Panc1 (cell line): Measurements from ENCODE around the gene DCLRE1B. TPM values are rescaled to one million over a fixed set of nuclear protein-coding genes. Genes with fewer than 3 reads are reported as not detected.

ENCODE experiments used
- ATAC-seq: fragments of 200-7000 bp; cut with Tn5 transposase; 2 replicates; pipeline ENCODE4 v1.9.1; 2020; ENCODE audit warnings: mild to moderate bottlenecking, moderate library complexity
- BruUV-seq: library from RNA; stranded (reverse); fragments of 400-500 nt; replicated peaks from 2 replicates; lab custom pipeline; 2021; lab: Mats Ljungman, UMichigan
- CTCF ChIA-PET: fragments of 300-600 bp; sonication (Branson Sonifier 250); formaldehyde crosslinking; loops from one replicate; lab custom pipeline; 2022; ENCODE audit warnings: antibody characterized with exemption; lab: Charles Lee
- POLR2A ChIA-PET: fragments of 300-600 bp; sonication (Branson Sonifier 250); formaldehyde crosslinking; loops from one replicate; lab custom pipeline; 2022; ENCODE audit warnings: antibody characterized with exemption; lab: Charles Lee
- DNase-seq: peaks from one replicate; pipeline ENCODE4 v3.0.0-alpha.2; 2010; ENCODE audit warnings: low read depth, low spot score
- H3K27ac ChIP-seq: 2 replicates; pipeline ENCODE4 v1.5.1; 2011; ENCODE audit warnings: mild to moderate bottlenecking, low read length, inconsistent platforms
- H3K27me3 ChIP-seq: fragments of 200-500 bp; sonication (Bioruptor generic); 2 replicates; pipeline ENCODE4 v1.6.0; 2014; ENCODE audit warnings: low read length, inconsistent platforms; ENCODE audit not compliant: control insufficient read depth, insufficient read depth
- H3K36me3 ChIP-seq: fragments of 200-500 bp; sonication (Bioruptor generic); 2 replicates; pipeline ENCODE4 v1.5.1; 2014; ENCODE audit warnings: inconsistent platforms, mild to moderate bottlenecking, low read length, moderate library complexity; ENCODE audit not compliant: control insufficient read depth, insufficient read depth
- H3K4me1 ChIP-seq: 2 replicates; pipeline ENCODE4 v1.5.1; 2011; ENCODE audit warnings: inconsistent platforms, mild to moderate bottlenecking, low read length, moderate library complexity; ENCODE audit not compliant: control insufficient read depth, insufficient read depth
- H3K4me3 ChIP-seq, 2 experiments: 2 replicates each; pipeline ENCODE4 v1.5.1; 2011 to 2012; ENCODE audit warnings: low read depth in 2 of 2, low read length in 2 of 2, mild to moderate bottlenecking in 2 of 2, inconsistent platforms in 1 of 2, moderate library complexity in 1 of 2
- H3K9me3 ChIP-seq: fragments of 200-500 bp; sonication (Bioruptor generic); 2 replicates; pipeline ENCODE4 v1.5.1; 2014; ENCODE audit warnings: low read depth, mild to moderate bottlenecking, inconsistent platforms, low read length, moderate library complexity; ENCODE audit not compliant: control insufficient read depth, insufficient read depth
- CTCF ChIP-seq: fragments of 450-650 bp; IDR thresholded peaks from 2 replicates; pipeline ENCODE4 v1.5.1; 2017; ENCODE audit warnings: mild to moderate bottlenecking
- POLR2AphosphoS5 ChIP-seq: IDR thresholded peaks from 2 replicates; pipeline ENCODE4 v1.6.1; 2012; ENCODE audit warnings: mild to moderate bottlenecking, low read depth, low read length, moderate library complexity
- REST ChIP-seq, 2 experiments: IDR thresholded peaks; 2 replicates each; pipeline ENCODE4 v1.6.1; 2011 to 2012; ENCODE audit warnings: low read depth in 2 of 2, control low read depth in 1 of 2, low read length in 1 of 2, mild to moderate bottlenecking in 1 of 2, moderate library complexity in 1 of 2; ENCODE audit not compliant: insufficient read depth in 1 of 2
- SIN3A ChIP-seq: IDR thresholded peaks from 2 replicates; pipeline ENCODE4 v1.6.1; 2012; ENCODE audit warnings: low read depth, mild to moderate bottlenecking, low read length, moderate library complexity, borderline replicate concordance; ENCODE audit not compliant: insufficient read depth
- TCF7L2 ChIP-seq: IDR thresholded peaks from 2 replicates; pipeline ENCODE4 v1.6.1; 2011; ENCODE audit warnings: mild to moderate bottlenecking, low read depth, low read length, inconsistent platforms
- in situ Hi-C: cut with HindIII; loops from 2 replicates; pipeline ENCODE4 v1.10.0; 2016; ENCODE audit warnings: low sequenced_read_pairs, low pct_unique_long_range_greater_than_20kb
- intact Hi-C: fragments of 100-400 bp; cut with micrococcal nuclease; formaldehyde crosslinking; loops from one replicate; pipeline ENCODE4 v1.10.0; 2022; ENCODE audit not compliant: unreplicated experiment
- total RNA-seq: library from RNA; stranded (reverse); gene quantifications from one replicate; pipeline ENCODE4 v1.2.1, GENCODE V29; 2021; ENCODE audit not compliant: unreplicated experiment

The DCLRE1B gene
- total RNA-seq, 1 experiment from 2014 or later: 8.6 TPM

GRCh38 chr1:113934006-113934405 is 28.9 kb downstream of the DCLRE1B start:
- no TSS peak for BruUV-seq
- Histone ChIP-seq H3K9me3 (no peaks in the 10 kb centered on the region), H3K27me3 (no peaks in the 10 kb centered on the region), H3K36me3 (peaks cover 3% of the 10 kb centered on the region; the same call in 1 of the 2 replicates), H3K27ac (no peak overlapping the region), H3K4me3 (no peak overlapping the region), H3K4me1 (peaks cover 10% of the 10 kb centered on the region)
- ATAC-seq (no peak), DNase-seq (no peak)
- intact Hi-C loops (no loop called here), in situ Hi-C loops (no loop called here)
- ChIA-PET CTCF (no interaction called here), POLR2A (interaction anchor here (0.6 kb wide), 1 partner anchor 72 kb away, joined by 3 read pairs; no protein-coding TSS in a partner anchor)
- TF ChIP-seq TCF7L2 (no peak), CTCF (no peak), SIN3A (no peak)

GRCh38 chr1:113934511-113935055 is 29.5 kb downstream of the DCLRE1B start:
- CTCF ChIA-PET: no interaction called here

GRCh38 chr1:113935176-113935575 is 30.1 kb downstream of the DCLRE1B start:
- Histone ChIP-seq H3K9me3 (no peaks in the 10 kb centered on the region), H3K36me3 (peaks cover 1% of the 10 kb centered on the region; the same call in 1 of the 2 replicates), H3K27ac (no peak overlapping the region), H3K27me3 (no peaks in the 10 kb centered on the region), H3K4me3 (no peak overlapping the region), H3K4me1 (peaks cover 10% of the 10 kb centered on the region)
- no peak for ATAC-seq
- ChIA-PET POLR2A (no interaction called here), CTCF (no interaction called here)
- BruUV-seq: no TSS peak
- intact Hi-C loops: no loop called here
- no peak for DNase-seq
- in situ Hi-C loops: no loop called here
- TF ChIP-seq REST (IDR thresholded peaks at IDR 0.05; ENCODE audit: insufficient read depth in 1 of 2, low read depth in 2 of 2, low read length in 1 of 2): no peak
- TF ChIP-seq CTCF: no peak
- TF ChIP-seq TCF7L2: no peak
- TF ChIP-seq SIN3A: no peak
- TF ChIP-seq POLR2AphosphoS5: no peak

More at GRCh38 chr1:113934511-113935055, 29.5 kb downstream of the DCLRE1B start:
- DNase-seq (no peak), ATAC-seq (no peak)
- no TSS peak for BruUV-seq
- no peak overlapping the region for H3K27ac ChIP-seq
- H3K36me3 ChIP-seq: peaks cover 3% of the 10 kb centered on the region; the same call in 1 of the 2 replicates
- in situ Hi-C loops: no loop called here
- intact Hi-C loops: no loop called here
- no peak overlapping the region for H3K4me3 ChIP-seq
- no peak for TF ChIP-seq CTCF
- H3K27me3 ChIP-seq: no peaks in the 10 kb centered on the region
- no peaks in the 10 kb centered on the region for H3K9me3 ChIP-seq
- H3K4me1 ChIP-seq: peaks cover 10% of the 10 kb centered on the region
- POLR2A ChIA-PET: no interaction called here
